Adrenal gland (tissue), 12 donors: ENCODE measurements around the gene FASTKD1. TPM values are rescaled to one million over a fixed set of nuclear protein-coding genes. Genes with fewer than 3 reads are reported as not detected.
"Not testable (repeated sequence)": the region's sequence is repeated elsewhere in the genome, so short reads cannot be mapped to it uniquely, and the experiment has no call there.

Experiments
- DNase-seq, 7 donors: peaks; one replicate each; pipeline ENCODE4 v3.0.0-alpha.2; 2019 to 2020
- H3K27ac ChIP-seq, 5 donors: fragments of 200-600 bp; sonication (generic) in 4 of 5; 1 replicate in 3 of 5; 2 replicates in 2 of 5; pipeline versions ENCODE4 v1.5.1 to v1.8.0; 2016 to 2020; ENCODE audit warnings: mild to moderate bottlenecking in 1 of 5
- H3K27me3 ChIP-seq: fragments of 200-600 bp; 2 replicates; pipeline ENCODE4 v1.8.0; 2021
- H3K36me3 ChIP-seq, 2 donors: fragments of 200-600 bp; replicated peaks in 1 of 2; 1 replicate in 1 of 2; 2 replicates in 1 of 2; pipeline versions ENCODE4 v1.5.1 to v1.8.0; 2018 to 2022
- H3K4me1 ChIP-seq, 2 donors: fragments of 200-600 bp; replicated peaks in 1 of 2; 1 replicate in 1 of 2; 2 replicates in 1 of 2; pipeline versions ENCODE4 v1.5.1 to v1.8.0; 2018 to 2021
- H3K4me3 ChIP-seq, 4 donors: fragments of 200-600 bp; sonication (generic) in 3 of 4; one replicate each; pipeline ENCODE4 v1.5.1; 2016 to 2018
- H3K9me3 ChIP-seq, 3 donors: fragments of 200-600 bp; sonication (generic) in 1 of 3; replicated peaks in 1 of 3; 1 replicate in 2 of 3; 2 replicates in 1 of 3; pipeline versions ENCODE4 v1.5.1 to v1.8.0; 2016 to 2021
- CTCF ChIP-seq, 6 experiments: fragments of 450-650 bp in 4 of 6; fragments of 200-600 bp in 2 of 6; sonication (generic) in 1 of 6; IDR thresholded peaks; 1 replicate in 5 of 6; 2 replicates in 1 of 6; pipeline versions ENCODE4 v1.5.1 to v1.8.0; 2016 to 2021; ENCODE audit warnings: antibody characterized with exemption in 6 of 6, mild to moderate bottlenecking in 2 of 6, moderate library complexity in 1 of 6
- POLR2A ChIP-seq, 2 donors: fragments of 450-650 bp; IDR thresholded peaks; one replicate each; pipeline ENCODE4 v1.6.1; 2017; ENCODE audit warnings: antibody characterized with exemption in 2 of 2, mild to moderate bottlenecking in 2 of 2, moderate library complexity in 1 of 2
- WGBS, 4 donors: extraction: QIAGEN DNeasy Blood & Tissue Kit in 2 of 4; methylation state at CpG; one replicate each; pipeline versions ENCODE4 v1.1.5 to v1.1.7; 2013 to 2017; 5-methylcytosine and 5-hydroxymethylcytosine counted together
- intact Hi-C, 2 donors: fragments of 100-400 bp; cut with DNase I; formaldehyde crosslinking; loops; one replicate each; pipeline versions ENCODE4 v1.14.1 to v1.15.0; 2022 to 2023
- polyA plus RNA-seq, 3 donors: library from polyadenylated mRNA; stranded (reverse); fragments of 200-250 nt in 2 of 3; fragments of 350-450 nt in 1 of 3; fragmentation: Illumina TruSeq in 1 of 3; extraction: RNeasy Lipid Tissue Mini Kit (QIAGEN cat#74804) in 1 of 3; gene quantifications; one replicate each; pipeline ENCODE4 v1.2.3, GENCODE V29; 2013 to 2014
- total RNA-seq, 9 donors: library from RNA; depleted of rRNA in 4 of 9; stranded (reverse); fragments of >200 nt in 4 of 9; fragments of 120-200 nt in 1 of 9; fragmentation: NEBNext Ultra II Directional in 1 of 9; extraction: Animal tissue kit (Norgen Biotek cat#: 25700) in 1 of 9; gene quantifications; one replicate each; pipeline versions ENCODE4 v1.1.0 to v1.2.4, GENCODE V29; 2013 to 2023
- donor health status: healthy with polysubstance abuse.
- donor health status: Bipolar disorder and iron deficiency.
- donor health status: DM: yes; HTN: yes; CAD: no.
- donor health status: DM: no; HTN: no; CAD: no.
- donor health status: DM: no; HTN: no; CAD: no.
- donor health status: DM: yes; HTN: yes; CAD: no.

The FASTKD1 gene
- total and polyA plus RNA-seq, 12 donors: 5.9 to 121 (median 20.9) TPM

- peaks cover 5 to 14% of the 10 kb centered on the region in 2 donors for H3K4me1 ChIP-seq
- no peaks in the 10 kb centered on the region for H3K27me3 ChIP-seq
- intact Hi-C loops: no loop called here
- H3K36me3 ChIP-seq: no peaks in the 10 kb centered on the region
- TF ChIP-seq POLR2A (IDR thresholded peaks at IDR 0.05) (no peak), CTCF (IDR thresholded peaks at IDR 0.05) (no peak)
- no peaks in the 10 kb centered on the region for H3K9me3 ChIP-seq
- no peak overlapping the region for H3K27ac ChIP-seq
- no peak for DNase-seq
- H3K4me3 ChIP-seq: no peak overlapping the region
- WGBS, 4 donors: 88 to 95% (median 92%) methylated on average over 2 of the region's 2 CpGs
Observed at GRCh38 chr2:169569948-169570347, 3.7 kb downstream of the FASTKD1 start.

- H3K4me1 ChIP-seq: no peaks in the 10 kb centered on the region
- no peak overlapping the region for H3K4me3 ChIP-seq
- H3K36me3 ChIP-seq: no peaks in the 10 kb centered on the region
- 52 to 97% (median 96%) methylated on average over 1 of the region's 1 CpG for WGBS, 4 donors
- no peak for TF ChIP-seq POLR2A (IDR thresholded peaks at IDR 0.05)
- TF ChIP-seq CTCF (IDR thresholded peaks at IDR 0.05): no peak
- no peaks in the 10 kb centered on the region for H3K9me3 ChIP-seq
- DNase-seq: no peak
- intact Hi-C loops: no loop called here
- no peak overlapping the region for H3K27ac ChIP-seq
- H3K27me3 ChIP-seq: no peaks in the 10 kb centered on the region
Observed at GRCh38 chr2:169565686-169566085, 8.0 kb downstream of the FASTKD1 start.

- DNase-seq: no peak
- no peak for TF ChIP-seq POLR2A (IDR thresholded peaks at IDR 0.05)
- TF ChIP-seq CTCF (IDR thresholded peaks at IDR 0.05): no peak
- Histone ChIP-seq H3K4me3 (no peak overlapping the region), H3K4me1 (no peaks in the 10 kb centered on the region), H3K36me3 (no peaks in the 10 kb centered on the region), H3K9me3 (no peaks in the 10 kb centered on the region), H3K27ac (no peak overlapping the region), H3K27me3 (no peaks in the 10 kb centered on the region)
- intact Hi-C loops: no loop called here
- 95 to 100% (median 98%) methylated on average over 2 of the region's 2 CpGs for WGBS, 4 donors
Observed at GRCh38 chr2:169562519-169562918, 11.1 kb downstream of the FASTKD1 start.

- H3K36me3 ChIP-seq, H3K9me3 ChIP-seq, DNase-seq, H3K27me3 ChIP-seq, H3K4me3 ChIP-seq, H3K4me1 ChIP-seq, H3K27ac ChIP-seq, intact Hi-C loops: not testable (repeated sequence)
- WGBS, 4 donors: 92 to 100% (median 97%) methylated on average over 5 of the region's 5 CpGs
Observed at GRCh38 chr2:169562084-169562483, 11.6 kb downstream of the FASTKD1 start.

- no peaks in the 10 kb centered on the region for H3K27me3 ChIP-seq
- no peak for DNase-seq
- H3K36me3 ChIP-seq: no peaks in the 10 kb centered on the region
- no peaks in the 10 kb centered on the region for H3K9me3 ChIP-seq
- no peak overlapping the region for H3K27ac ChIP-seq
- H3K4me1 ChIP-seq: no peaks in the 10 kb centered on the region
- WGBS, 4 donors: 98 to 100% (median 100%) methylated on average over 1 of the region's 1 CpG
- TF ChIP-seq CTCF (IDR thresholded peaks at IDR 0.05) (no peak), POLR2A (IDR thresholded peaks at IDR 0.05) (no peak)
- intact Hi-C loops: no loop called here
- no peak overlapping the region for H3K4me3 ChIP-seq
Observed at GRCh38 chr2:169561364-169561763, 12.3 kb downstream of the FASTKD1 start.
